Raji (cell line): ENCODE measurements around the gene SHISA9.

ENCODE experiments used
- POLR2A ChIP-seq: IDR thresholded peaks from 2 replicates; pipeline ENCODE4 v1.6.1; 2011; ENCODE audit warnings: low read depth, low read length, control low read depth; ENCODE audit not compliant: insufficient read depth

The SHISA9 gene

GRCh38 chr16:12893050-12893750 is 8.2 kb upstream of the SHISA9 start:
- TF ChIP-seq POLR2A = no peak

- no peak for TF ChIP-seq POLR2A
Observed at GRCh38 chr16:12896562-12896961, 4.8 kb upstream of the SHISA9 start.

GRCh38 chr16:12898551-12898950 is 2.8 kb upstream of the SHISA9 start:
- TF ChIP-seq POLR2A = no peak

- TF ChIP-seq POLR2A = no peak
Observed at GRCh38 chr16:12899529-12900143, 1.8 kb upstream of the SHISA9 start.

- TF ChIP-seq POLR2A = no peak
Observed at GRCh38 chr16:12900156-12900555, 1.2 kb upstream of the SHISA9 start.

- no peak for TF ChIP-seq POLR2A
Observed at GRCh38 chr16:12900599-12901203, 697 bp upstream of the SHISA9 start.

GRCh38 chr16:12901204-12901596 is 198 bp upstream of the SHISA9 start:
- TF ChIP-seq POLR2A = no peak

- TF ChIP-seq POLR2A = no peak
Observed at GRCh38 chr16:12902511-12903372, 1.3 kb downstream of the SHISA9 start.

- TF ChIP-seq POLR2A = no peak
Observed at GRCh38 chr16:12903407-12904328, 2.3 kb downstream of the SHISA9 start.

- TF ChIP-seq POLR2A = no peak
Observed at GRCh38 chr16:12904329-12904671, 2.9 kb downstream of the SHISA9 start.

- no peak for TF ChIP-seq POLR2A
Observed at GRCh38 chr16:12906271-12906670, 4.9 kb downstream of the SHISA9 start.

GRCh38 chr16:12906765-12907516 is 5.5 kb downstream of the SHISA9 start:
- no peak for TF ChIP-seq POLR2A

- no peak for TF ChIP-seq POLR2A
Observed at GRCh38 chr16:12907670-12908233, 6.4 kb downstream of the SHISA9 start.
